OCI-LY3 (cell line): ENCODE data around the gene PEA15.

ENCODE experiments used
- H2AFZ ChIP-seq: fragments of 200-600, 300-600 bp; shearing (Covaris generic); 2 replicates; pipeline ENCODE4 v1.6.0; 2014; ENCODE audit warnings: antibody characterized with exemption, low read depth, low read length
- H3K27ac ChIP-seq: fragments of 200-600, 300-600 bp; sonication (generic); 2 replicates; pipeline ENCODE4 v1.5.1; 2014; ENCODE audit warnings: mild to moderate bottlenecking, low read length, moderate library complexity, mixed read lengths
- H3K27me3 ChIP-seq: fragments of 200-600, 300-600 bp; sonication (generic); 2 replicates; pipeline ENCODE4 v1.6.1; 2014; ENCODE audit warnings: low read depth, low read length, mixed read lengths
- H3K36me3 ChIP-seq: fragments of 200-600, 300-600 bp; sonication (generic); replicated peaks from 2 replicates; pipeline ENCODE3; 2014; ENCODE audit warnings: low read depth, low read length, mixed read lengths
- H3K4me1 ChIP-seq: fragments of 300-600, 200-600 bp; sonication (generic); 2 replicates; pipeline ENCODE4 v1.6.1; 2014; ENCODE audit warnings: low read length, mixed read lengths
- H3K4me2 ChIP-seq: fragments of 200-600, 300-600 bp; sonication (generic); 2 replicates; pipeline ENCODE4 v1.6.1; 2014; ENCODE audit warnings: low read length, mixed read lengths
- H3K4me3 ChIP-seq: fragments of 300-600, 200-600 bp; sonication (generic); 2 replicates; pipeline ENCODE4 v1.5.1; 2014; ENCODE audit warnings: antibody characterized with exemption, mild to moderate bottlenecking, low read length, moderate library complexity
- H3K79me2 ChIP-seq: fragments of 300-600, 200-600 bp; shearing (Covaris generic); 2 replicates; pipeline ENCODE4 v1.6.1; 2014; ENCODE audit warnings: mild to moderate bottlenecking, low read length, mixed read lengths
- H3K9ac ChIP-seq: fragments of 300-600, 200-600 bp; shearing (Covaris generic); 2 replicates; pipeline ENCODE4 v1.6.0; 2014; ENCODE audit warnings: mild to moderate bottlenecking, low read length, moderate library complexity
- H3K9me3 ChIP-seq: fragments of 200-600, 300-600 bp; shearing (Covaris generic); 2 replicates; pipeline ENCODE4 v1.6.1; 2014; ENCODE audit warnings: low read length, mixed read lengths; ENCODE audit not compliant: insufficient read depth
- H4K20me1 ChIP-seq: fragments of 200-600, 300-600 bp; sonication (generic); 2 replicates; pipeline ENCODE4 v1.6.1; 2016; ENCODE audit warnings: low read length, mixed read lengths; ENCODE audit not compliant: insufficient read depth
- CTCF ChIP-seq: fragments of 200-600, 300-600 bp; sonication (generic); IDR thresholded peaks from 2 replicates; pipeline ENCODE4 v1.5.1; 2014; ENCODE audit warnings: antibody characterized with exemption, low read length, low read depth
- EZH2phosphoT487 ChIP-seq: fragments of 200-600 bp; shearing (Covaris generic); IDR thresholded peaks from 2 replicates; pipeline ENCODE4 v1.6.1; 2018; ENCODE audit warnings: antibody characterized with exemption, mixed run types, low read depth

PEA15 gene

GRCh38 chr1:160245434-160245833 lies 40.2 kb downstream of the PEA15 start:
- TF ChIP-seq EZH2phosphoT487 (no peak), CTCF (no peak)
- Histone ChIP-seq H3K4me3 (no peak overlapping the region), H4K20me1 (peaks cover 34% of the 10 kb centered on the region), H3K27ac (no peak overlapping the region), H3K36me3 (peaks cover 26% of the 10 kb centered on the region), H3K27me3 (no peaks in the 10 kb centered on the region), H3K9ac (no peak overlapping the region), H3K4me1 (no peaks in the 10 kb centered on the region), H3K4me2 (no peak overlapping the region), H3K79me2 (peaks cover 83% of the 10 kb centered on the region), H3K9me3 (no peaks in the 10 kb centered on the region), H2AFZ (no peak overlapping the region)

GRCh38 chr1:160247053-160247452 lies 41.9 kb downstream of the PEA15 start:
- no peak overlapping the region for H3K4me2 ChIP-seq
- H3K4me1 ChIP-seq, result no peaks in the 10 kb centered on the region
- no peak overlapping the region for H3K27ac ChIP-seq
- H3K79me2 ChIP-seq, result peaks cover 94% of the 10 kb centered on the region
- H3K27me3 ChIP-seq, result no peaks in the 10 kb centered on the region
- no peaks in the 10 kb centered on the region for H3K9me3 ChIP-seq
- H3K4me3 ChIP-seq, result no peak overlapping the region
- TF ChIP-seq EZH2phosphoT487, result no peak
- no peak for TF ChIP-seq CTCF
- H2AFZ ChIP-seq, result no peak overlapping the region
- H3K36me3 ChIP-seq, result peaks cover 28% of the 10 kb centered on the region
- peaks cover 45% of the 10 kb centered on the region for H4K20me1 ChIP-seq
- H3K9ac ChIP-seq, result no peak overlapping the region

GRCh38 chr1:160251011-160251410 lies 45.8 kb downstream of the PEA15 start:
- TF ChIP-seq EZH2phosphoT487 (no peak), CTCF (no peak)
- H3K27ac ChIP-seq, result no peak overlapping the region
- no peaks in the 10 kb centered on the region for H3K4me1 ChIP-seq
- H3K9ac ChIP-seq, result no peak overlapping the region
- H3K79me2 ChIP-seq, result peaks cover 84% of the 10 kb centered on the region
- no peak overlapping the region for H2AFZ ChIP-seq
- no peaks in the 10 kb centered on the region for H3K9me3 ChIP-seq
- peaks cover 37% of the 10 kb centered on the region for H4K20me1 ChIP-seq
- no peaks in the 10 kb centered on the region for H3K27me3 ChIP-seq
- no peak overlapping the region for H3K4me3 ChIP-seq
- no peak overlapping the region for H3K4me2 ChIP-seq
- H3K36me3 ChIP-seq, result peaks cover 17% of the 10 kb centered on the region

- Histone ChIP-seq H3K9me3 (no peaks in the 10 kb centered on the region), H3K9ac (no peak overlapping the region), H3K79me2 (peaks cover 84% of the 10 kb centered on the region)
Observed at GRCh38 chr1:160251687-160252526, 46.7 kb downstream of the PEA15 start.

More at GRCh38 chr1:160251687-160252526, 46.7 kb downstream of the PEA15 start:
- Histone ChIP-seq H3K27me3 (no peaks in the 10 kb centered on the region), H3K4me3 (no peak overlapping the region), H3K4me1 (no peaks in the 10 kb centered on the region), H4K20me1 (peaks cover 40% of the 10 kb centered on the region), H3K4me2 (no peak overlapping the region), H3K27ac (no peak overlapping the region), H2AFZ (no peak overlapping the region), H3K36me3 (peaks cover 19% of the 10 kb centered on the region)
- TF ChIP-seq EZH2phosphoT487, result no peak
- peak; percentile 95 for TF ChIP-seq CTCF
